Natural killer cell treated with Interleukin-12 subunit alpha and Interleukin-12 subunit beta and Interleukin-15 and Interleukin-18, amount 100 ng/mL, for 72 hours (primary cell): ENCODE measurements around the gene TUBA3C. TPM values are rescaled to one million over a fixed set of nuclear protein-coding genes. Genes with fewer than 3 reads are reported as not detected.
"Not testable (repeated sequence)": the region's sequence is repeated elsewhere in the genome, so short reads cannot be mapped to it uniquely, and the experiment has no call there.

Experiments used
- ATAC-seq, 2 donors: fragments of 150-1000 bp; cut with Tn5 transposase in 1 of 2; sonication (Bioruptor Pico), chemical (Tn5 transposase) in 1 of 2; 2 replicates each; pipeline ENCODE4 v1.10.0; 2021
- DNase-seq: peaks from one replicate; pipeline ENCODE4 v3.0.0; 2022; ENCODE audit warnings: low spot score
- H3K27ac Mint-ChIP-seq, 2 donors: 1 replicate in 1 of 2; 2 replicates in 1 of 2; pipeline ENCODE4 v1.8.0; 2022; ENCODE audit warnings: mixed read lengths in 2 of 2, mild to moderate bottlenecking in 1 of 2, moderate library complexity in 1 of 2
- H3K27me3 Mint-ChIP-seq, 2 donors: 1 replicate in 1 of 2; 2 replicates in 1 of 2; pipeline ENCODE4 v1.8.0; 2022; ENCODE audit warnings: mixed read lengths in 2 of 2
- H3K36me3 Mint-ChIP-seq: one replicate; pipeline ENCODE4 v1.8.0; 2022; ENCODE audit warnings: mixed read lengths
- H3K4me1 Mint-ChIP-seq, 2 donors: 1 replicate in 1 of 2; 2 replicates in 1 of 2; pipeline ENCODE4 v1.8.0; 2022; ENCODE audit warnings: low read depth in 2 of 2, mixed read lengths in 2 of 2, mild to moderate bottlenecking in 1 of 2
- H3K4me3 Mint-ChIP-seq: one replicate; pipeline ENCODE4 v1.8.0; 2022; ENCODE audit warnings: mixed read lengths
- H3K9me3 Mint-ChIP-seq: 2 replicates; pipeline ENCODE4 v1.8.0; 2022; ENCODE audit warnings: mixed read lengths
- total RNA-seq, 2 donors: library from RNA; stranded (reverse); gene quantifications; one replicate each; pipeline ENCODE4 v1.2.3, GENCODE V29; 2022

Gene TUBA3C
- total RNA-seq, 2 donors from 2014 or later, result not detected

GRCh38 chr13:19176981-19177776, 4.4 kb downstream of the TUBA3C start:
- DNase-seq, H3K27me3 Mint-ChIP-seq, H3K4me3 Mint-ChIP-seq, H3K9me3 Mint-ChIP-seq, H3K4me1 Mint-ChIP-seq, ATAC-seq, H3K36me3 Mint-ChIP-seq, H3K27ac Mint-ChIP-seq: not testable (repeated sequence)

GRCh38 chr13:19173752-19174151, 7.9 kb downstream of the TUBA3C start:
- no peak for ATAC-seq
- Mint-ChIP-seq H3K36me3 (no peaks in the 10 kb centered on the region), H3K4me1 (no peaks in the 10 kb centered on the region), H3K27me3 (no peaks in the 10 kb centered on the region), H3K27ac (no peak overlapping the region), H3K9me3 (peaks cover 3% of the 10 kb centered on the region), H3K4me3 (no peak overlapping the region)
- no peak for DNase-seq

DNA sequence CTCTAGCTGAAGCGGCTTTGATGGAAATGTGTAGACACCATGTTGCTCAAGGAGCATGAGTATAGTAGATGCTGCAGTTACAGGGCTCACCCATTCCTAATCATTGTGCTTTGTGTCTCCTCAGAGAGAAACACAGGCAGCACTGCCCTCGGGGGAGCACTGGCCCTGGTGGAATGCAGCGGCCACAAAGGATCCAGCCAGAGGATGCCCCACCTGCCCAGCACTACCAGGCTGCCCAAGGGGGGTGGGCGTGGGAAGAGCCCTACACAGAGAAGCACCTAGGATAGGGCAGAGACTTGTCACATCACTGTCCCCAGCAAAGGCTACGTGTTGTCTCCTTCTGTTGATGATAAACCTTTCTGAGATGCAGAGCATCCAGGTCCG, 9.0 kb downstream of the TUBA3C start:
- ATAC-seq, result no peak
- no peaks in the 10 kb centered on the region for H3K4me1 Mint-ChIP-seq

GRCh38 chr13:19172007-19172646, 9.5 kb downstream of the TUBA3C start:
- ATAC-seq, result no peak
- H3K36me3 Mint-ChIP-seq, result no peaks in the 10 kb centered on the region

More for the DNA sequence above, 9.0 kb downstream of the TUBA3C start:
- Mint-ChIP-seq H3K36me3 (no peaks in the 10 kb centered on the region), H3K4me3 (no peak overlapping the region), H3K9me3 (no peaks in the 10 kb centered on the region), H3K27ac (no peak overlapping the region), H3K27me3 (no peaks in the 10 kb centered on the region)
- no peak for DNase-seq

DNA sequence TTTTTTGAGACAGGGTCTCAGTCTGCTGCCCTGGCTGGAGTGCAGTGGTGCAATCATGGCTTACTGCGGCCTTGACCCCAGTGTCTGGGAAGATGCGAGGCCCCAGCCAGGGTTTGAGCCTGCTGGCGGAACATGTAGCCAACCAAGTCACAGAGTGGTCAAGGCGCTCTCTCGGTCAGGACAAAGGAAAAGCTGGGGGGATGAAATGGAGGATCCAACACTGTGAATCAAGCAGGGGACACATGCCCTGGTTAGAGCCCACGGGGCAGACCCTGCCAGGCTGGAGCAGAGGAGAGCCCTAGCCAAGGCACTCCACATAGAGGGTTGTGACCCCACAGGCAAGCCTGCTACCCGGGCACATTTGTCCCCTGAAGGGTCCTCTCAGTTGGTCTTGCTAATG, 10.1 kb downstream of the TUBA3C start:
- no peaks in the 10 kb centered on the region for H3K4me1 Mint-ChIP-seq
- no peak overlapping the region for H3K27ac Mint-ChIP-seq
- no peaks in the 10 kb centered on the region for H3K27me3 Mint-ChIP-seq
- H3K9me3 Mint-ChIP-seq, result no peaks in the 10 kb centered on the region
- peak in 1 of 2 donors; percentile 25 for ATAC-seq
- no peak overlapping the region for H3K4me3 Mint-ChIP-seq
- DNase-seq, result no peak
- no peaks in the 10 kb centered on the region for H3K36me3 Mint-ChIP-seq

More at GRCh38 chr13:19172007-19172646, 9.5 kb downstream of the TUBA3C start:
- Mint-ChIP-seq H3K9me3 (no peaks in the 10 kb centered on the region), H3K4me1 (no peaks in the 10 kb centered on the region), H3K27me3 (no peaks in the 10 kb centered on the region), H3K27ac (no peak overlapping the region), H3K4me3 (no peak overlapping the region)
- DNase-seq, result no peak

- Mint-ChIP-seq H3K27me3 (no peaks in the 10 kb centered on the region), H3K27ac (no peak overlapping the region), H3K4me1 (no peaks in the 10 kb centered on the region), H3K4me3 (no peak overlapping the region), H3K9me3 (no peaks in the 10 kb centered on the region), H3K36me3 (no peaks in the 10 kb centered on the region)
- no peak for DNase-seq
- ATAC-seq, result peak in 1 of 2 donors; percentile 4
Observed at GRCh38 chr13:19169991-19170390, 11.6 kb downstream of the TUBA3C start.

DNA sequence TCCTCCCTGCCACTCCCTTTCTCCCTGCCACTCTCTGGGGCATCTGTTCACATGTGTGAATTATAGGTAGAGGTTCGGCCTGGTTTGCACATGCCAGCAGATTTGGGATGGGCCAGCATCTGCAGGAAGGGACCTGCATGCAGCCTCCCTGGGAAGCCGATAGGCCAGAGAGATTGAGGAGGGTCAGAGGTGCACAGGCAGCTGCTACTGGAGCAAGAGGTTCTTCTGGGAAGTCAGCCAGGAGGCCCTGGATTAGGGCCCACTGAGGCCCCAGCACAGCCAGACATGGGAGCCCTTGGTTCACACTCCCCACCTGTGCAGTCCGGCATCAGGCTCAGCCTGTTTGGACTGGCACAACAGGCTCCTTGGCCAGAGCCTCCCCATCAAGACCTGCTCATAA, 12.1 kb downstream of the TUBA3C start:
- Mint-ChIP-seq H3K4me1 (no peaks in the 10 kb centered on the region), H3K27ac (no peak overlapping the region), H3K36me3 (no peaks in the 10 kb centered on the region), H3K9me3 (no peaks in the 10 kb centered on the region), H3K27me3 (no peaks in the 10 kb centered on the region), H3K4me3 (no peak overlapping the region)
- no peak for DNase-seq
- no peak for ATAC-seq

DNA sequence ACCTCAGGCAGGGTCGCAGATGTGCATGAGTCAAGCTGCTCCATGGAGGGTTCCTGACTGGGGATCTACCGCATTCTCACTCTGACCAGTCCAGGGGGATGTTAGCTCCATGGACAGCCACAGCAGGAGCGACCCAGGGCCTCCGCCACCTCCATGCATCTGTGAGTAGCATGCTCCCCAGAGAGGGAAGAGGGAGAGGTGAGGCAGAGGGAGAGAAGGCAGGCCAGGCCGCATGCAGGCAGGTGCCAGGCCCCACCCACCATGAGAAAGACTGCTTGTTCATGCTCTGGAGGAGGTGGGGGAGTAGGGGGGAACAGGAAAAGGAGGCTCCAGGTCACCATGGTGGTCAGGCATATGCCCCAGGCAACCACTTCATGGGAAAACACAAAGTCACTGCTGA, 20.3 kb downstream of the TUBA3C start:
- H3K27ac Mint-ChIP-seq, result no peak overlapping the region
- no peak for ATAC-seq
- DNase-seq, result no peak
- peaks cover 6% of the 10 kb centered on the region for H3K9me3 Mint-ChIP-seq
- H3K4me3 Mint-ChIP-seq, result no peak overlapping the region
- H3K4me1 Mint-ChIP-seq, result no peaks in the 10 kb centered on the region
- no peaks in the 10 kb centered on the region for H3K36me3 Mint-ChIP-seq
- no peaks in the 10 kb centered on the region for H3K27me3 Mint-ChIP-seq

DNA sequence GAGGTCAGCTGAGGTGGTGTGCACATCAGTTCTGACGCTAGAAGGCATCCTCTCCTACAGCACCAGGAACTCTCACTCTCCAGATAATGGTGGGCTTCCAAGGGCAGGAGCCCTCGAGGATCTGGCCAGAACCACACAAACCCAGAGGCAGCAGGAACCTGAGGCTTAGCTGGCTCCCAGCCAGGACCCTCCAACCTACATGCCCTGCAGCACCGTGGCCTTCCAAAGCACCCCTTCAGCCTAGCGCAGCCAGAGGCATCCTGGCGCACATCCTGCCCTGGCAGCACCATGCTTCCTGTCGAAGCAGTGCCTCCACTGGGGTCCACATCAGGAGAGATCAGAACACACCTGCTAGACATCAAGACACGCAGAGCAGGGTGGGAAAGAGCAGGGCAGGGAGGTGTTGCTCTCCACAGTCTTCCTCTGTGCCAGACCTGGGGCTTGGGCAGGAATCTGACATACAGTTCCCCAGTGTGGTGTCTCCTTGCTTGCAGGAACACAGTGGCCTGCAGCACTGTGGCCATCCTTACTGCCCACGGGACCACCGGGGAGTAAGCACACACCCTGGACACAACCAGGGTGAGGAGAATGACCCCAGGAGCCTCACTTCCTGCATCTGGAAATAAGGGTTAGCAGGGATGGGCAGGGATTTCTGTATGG, 21.7 kb downstream of the TUBA3C start:
- no peaks in the 10 kb centered on the region for H3K4me1 Mint-ChIP-seq
- no peak overlapping the region for H3K27ac Mint-ChIP-seq
- H3K27me3 Mint-ChIP-seq, result no peaks in the 10 kb centered on the region
- peaks cover 6% of the 10 kb centered on the region for H3K9me3 Mint-ChIP-seq
- no peaks in the 10 kb centered on the region for H3K36me3 Mint-ChIP-seq
- no peak overlapping the region for H3K4me3 Mint-ChIP-seq
- ATAC-seq (peak in 1 of 2 donors; percentile 11), DNase-seq (no peak)

- H3K9me3 Mint-ChIP-seq, result peaks cover 5% of the 10 kb centered on the region
- H3K4me1 Mint-ChIP-seq, result no peaks in the 10 kb centered on the region
- no peaks in the 10 kb centered on the region for H3K36me3 Mint-ChIP-seq
- H3K27ac Mint-ChIP-seq, result no peak overlapping the region
- no peak for DNase-seq
- H3K4me3 Mint-ChIP-seq, result no peak overlapping the region
- ATAC-seq, result peak in 1 of 2 donors; percentile 11
- H3K27me3 Mint-ChIP-seq, result no peaks in the 10 kb centered on the region
Observed at GRCh38 chr13:19159181-19159580, 22.4 kb downstream of the TUBA3C start.

DNA sequence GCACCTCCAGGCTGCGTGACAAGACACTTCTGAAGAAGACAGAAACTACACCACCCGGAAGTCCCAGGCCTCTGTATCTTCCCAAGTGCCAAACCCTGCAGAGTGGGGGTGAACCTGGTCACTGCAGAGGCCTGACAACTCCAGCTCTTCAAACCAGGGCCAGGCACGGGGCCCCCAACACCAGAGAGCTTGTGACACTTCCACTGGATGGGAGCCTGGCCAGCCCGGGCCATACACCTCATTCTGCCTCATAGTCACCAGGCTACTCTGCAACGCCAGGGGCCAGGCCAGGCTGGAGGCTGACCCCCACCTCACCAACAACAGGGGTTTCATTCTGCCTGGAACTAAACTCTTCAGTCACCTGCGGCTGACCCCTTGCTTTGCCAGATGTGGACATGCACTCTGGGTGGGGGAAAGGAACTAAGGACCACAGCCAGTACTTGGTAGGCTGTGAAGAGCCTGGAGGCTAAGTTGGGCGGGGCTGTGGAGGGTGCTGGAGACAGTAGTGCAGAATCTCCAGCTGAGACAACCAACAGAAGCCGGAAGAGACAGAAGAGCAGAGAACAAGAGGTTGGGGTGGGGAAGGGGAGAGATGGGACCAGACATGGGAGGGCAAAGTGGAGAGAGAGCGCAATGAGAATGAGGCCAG, 23.0 kb downstream of the TUBA3C start:
- DNase-seq, result no peak
- Mint-ChIP-seq H3K9me3 (peaks cover 3% of the 10 kb centered on the region), H3K4me1 (no peaks in the 10 kb centered on the region), H3K36me3 (no peaks in the 10 kb centered on the region), H3K27me3 (no peaks in the 10 kb centered on the region), H3K4me3 (no peak overlapping the region), H3K27ac (no peak overlapping the region)
- peak in 1 of 2 donors; percentile 4 for ATAC-seq

DNA sequence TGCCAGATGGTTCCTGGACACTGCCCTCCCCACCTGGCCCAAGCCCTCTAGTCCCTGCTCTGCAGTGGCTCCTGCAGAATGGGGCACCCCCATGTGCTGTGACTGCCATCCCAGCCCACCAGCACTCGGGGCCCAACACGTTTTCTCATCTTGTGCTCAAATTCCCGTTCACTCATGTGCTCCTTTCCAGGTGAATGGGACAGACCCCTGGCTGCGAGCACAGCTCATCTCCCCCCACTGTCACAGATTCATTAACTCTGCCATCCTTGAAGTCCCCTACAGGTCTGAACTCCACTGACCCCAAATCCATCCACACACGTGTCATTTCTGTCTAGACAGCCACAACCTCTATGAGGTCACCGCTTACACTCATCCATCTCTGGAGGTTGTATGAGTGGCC, 23.6 kb downstream of the TUBA3C start:
- Mint-ChIP-seq H3K36me3 (no peaks in the 10 kb centered on the region), H3K27me3 (no peaks in the 10 kb centered on the region), H3K4me3 (no peak overlapping the region), H3K4me1 (no peaks in the 10 kb centered on the region), H3K9me3 (peaks cover 3% of the 10 kb centered on the region), H3K27ac (no peak overlapping the region)
- ATAC-seq (no peak), DNase-seq (no peak)

- ATAC-seq, result no peak
- Mint-ChIP-seq H3K36me3 (no peaks in the 10 kb centered on the region), H3K9me3 (peaks cover 3% of the 10 kb centered on the region), H3K27ac (no peak overlapping the region), H3K4me1 (no peaks in the 10 kb centered on the region), H3K4me3 (no peak overlapping the region), H3K27me3 (no peaks in the 10 kb centered on the region)
- DNase-seq, result no peak
Observed at GRCh38 chr13:19157461-19157860, 24.2 kb downstream of the TUBA3C start.
